ENCODE results near the gene NDUFC2.
"Not testable (repeated sequence)": the region's sequence is repeated elsewhere in the genome, so short reads cannot be mapped to it uniquely, and the experiment has no call there.

The NDUFC2 gene

GRCh38 chr11:78030429-78031325 lies 49.0 kb downstream of the NDUFC2 start:
- DNase-seq (ENCODE audit: low spot score): peak; percentile 63

DNA sequence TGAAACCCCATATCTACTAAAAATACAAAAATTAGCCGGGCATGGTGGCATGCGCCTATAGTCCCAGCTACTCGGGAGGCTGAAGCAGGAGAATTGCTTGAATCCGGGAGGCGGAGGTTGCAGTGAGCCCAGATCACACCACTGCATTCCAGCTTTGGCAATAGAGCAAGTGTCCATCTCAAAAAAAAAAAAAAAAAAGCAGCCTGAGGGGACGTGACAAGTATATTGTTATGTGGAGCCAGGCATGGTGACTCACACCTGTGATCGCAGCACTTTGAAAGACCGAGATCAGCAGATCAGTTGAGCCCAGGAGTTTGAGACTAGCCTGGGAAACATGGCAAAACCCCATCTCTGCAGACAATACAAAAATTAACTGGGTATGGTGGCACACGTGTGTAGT lies 51.2 kb downstream of the NDUFC2 start:
- DNase-seq (ENCODE audit: low spot score): not testable (repeated sequence)

GRCh38 chr11:78027759-78028158 lies 51.9 kb downstream of the NDUFC2 start:
- DNase-seq (ENCODE audit: low spot score): no peak

- DNase-seq (ENCODE audit: low spot score): no peak
Measured at GRCh38 chr11:78025378-78025777, 54.3 kb downstream of the NDUFC2 start.

DNA sequence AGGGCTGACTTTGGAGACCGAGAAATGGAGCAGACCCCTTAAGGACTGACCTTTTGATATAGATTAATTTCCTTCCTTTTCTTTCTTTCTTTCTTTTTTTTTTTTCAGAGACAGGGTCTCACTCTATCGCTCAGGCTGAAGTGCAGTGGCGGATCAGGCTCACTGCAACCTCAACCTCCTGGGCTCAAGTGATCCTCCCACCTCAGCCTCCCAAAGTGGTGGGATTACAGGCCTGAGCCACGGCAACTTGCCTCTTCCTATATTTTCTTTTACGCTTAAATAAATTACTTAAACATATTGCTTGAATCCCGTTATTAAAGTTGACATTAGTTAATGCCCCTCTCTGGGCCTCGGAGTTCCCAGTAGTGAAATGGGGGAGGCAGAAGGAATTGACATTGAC lies 56.2 kb downstream of the NDUFC2 start:
- DNase-seq (ENCODE audit: low spot score): no peak

GRCh38 chr11:78022397-78023396 lies 57.0 kb downstream of the NDUFC2 start, which contains the start of gene KCTD14:
Gene KCTD14 (minus strand): TSS chr11:78023276. CDS start chr11:78023249, 27 bp downstream.
- DNase-seq (ENCODE audit: low spot score): peak; percentile 61

- DNase-seq (ENCODE audit: low spot score): no peak
Measured at GRCh38 chr11:78021611-78022010, 58.1 kb downstream of the NDUFC2 start.

DNA sequence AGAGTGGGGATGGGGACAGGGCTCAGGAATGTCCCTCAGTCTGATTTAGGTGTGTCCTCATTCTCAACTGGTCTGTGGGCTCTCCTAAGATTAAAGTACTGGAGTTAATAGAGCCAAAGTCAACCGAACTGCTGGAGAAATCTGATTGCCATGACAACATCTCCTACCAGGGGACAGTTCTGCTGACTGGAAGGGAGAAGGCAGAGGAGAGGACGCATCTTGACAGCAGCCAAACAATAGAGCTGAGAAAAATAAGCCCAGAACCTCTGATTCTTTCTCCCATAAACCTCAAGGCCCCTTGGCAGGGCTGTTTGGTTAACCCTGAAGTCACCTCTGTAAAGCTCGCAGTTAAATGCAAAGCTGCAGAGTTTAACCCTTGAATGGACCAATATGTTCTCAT lies 59.4 kb downstream of the NDUFC2 start:
- DNase-seq (ENCODE audit: low spot score): no peak

GRCh38 chr11:78019808-78020207 lies 59.9 kb downstream of the NDUFC2 start:
- no peak for DNase-seq (ENCODE audit: low spot score)

All from AG20443 (cell line).